T-helper 2 cell (primary cell): Measurements from ENCODE around the gene ARHGEF17.

ENCODE experiments used
- DNase-seq, 5 experiments: peaks; one replicate each; pipeline versions ENCODE4 v3.0.0 to v3.0.0-alpha.2; 2012 to 2022

Gene ARHGEF17

DNA sequence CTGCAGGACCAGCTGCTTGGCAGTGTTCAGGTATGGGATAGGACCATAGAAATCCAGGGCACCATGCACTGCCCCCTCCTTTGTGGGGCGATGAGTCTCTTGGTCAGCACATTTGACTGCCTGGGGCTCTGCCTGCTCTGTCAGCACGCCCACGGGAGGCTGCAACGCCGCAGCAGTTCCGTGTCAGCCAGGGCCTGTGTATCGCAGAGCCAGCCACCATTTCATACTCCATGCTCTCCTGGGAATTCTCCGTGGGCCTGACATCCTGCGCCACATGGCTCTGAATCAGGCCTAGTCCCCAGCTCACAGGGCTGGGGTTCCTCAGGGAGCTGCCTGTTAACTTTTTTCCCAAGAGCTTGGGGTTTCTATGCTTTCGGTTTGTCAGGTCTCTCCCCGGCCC lies 51.3 kb downstream of the ARHGEF17 start:
- no peak for DNase-seq

DNA sequence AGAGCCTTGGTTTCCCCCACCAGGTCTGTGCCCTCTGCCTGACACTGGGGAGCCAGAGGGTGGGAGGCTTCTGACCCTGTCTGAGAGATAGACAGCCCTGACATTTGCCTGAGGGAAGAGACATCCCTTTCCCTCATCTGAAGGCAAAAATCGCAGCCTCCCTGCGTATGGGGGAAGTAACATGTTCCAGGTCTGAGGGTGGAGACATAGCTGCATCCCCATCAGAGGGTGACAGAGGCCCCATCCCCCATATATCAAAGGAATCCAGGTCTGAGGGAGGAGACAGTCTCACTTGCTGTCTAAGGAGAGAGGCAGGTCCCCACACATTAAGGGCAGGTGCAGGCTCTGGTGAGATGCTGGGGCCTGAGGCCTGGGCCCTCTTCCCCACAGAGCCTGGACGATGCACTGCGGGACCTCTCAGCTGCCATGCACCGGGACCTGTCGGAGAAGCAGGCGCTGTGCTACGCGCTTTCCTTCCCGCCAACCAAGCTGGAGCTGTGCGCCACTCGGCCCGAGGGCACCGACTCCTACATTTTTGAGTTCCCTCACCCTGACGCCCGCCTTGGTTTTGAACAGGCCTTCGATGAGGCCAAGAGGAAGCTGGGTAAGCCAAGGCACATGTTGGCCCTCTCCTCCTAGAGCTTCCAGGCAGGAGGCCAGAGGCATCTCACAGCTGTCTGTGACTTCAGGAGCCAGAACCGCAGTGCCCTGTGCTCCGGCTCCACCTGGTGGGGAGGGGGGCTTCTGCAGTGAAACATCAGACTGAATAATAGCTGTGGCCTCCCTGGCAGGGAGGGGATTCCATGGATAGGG lies 52.1 kb downstream of the ARHGEF17 start:
- DNase-seq: peak in 2 of 5 experiments; percentile 22 to 44

DNA sequence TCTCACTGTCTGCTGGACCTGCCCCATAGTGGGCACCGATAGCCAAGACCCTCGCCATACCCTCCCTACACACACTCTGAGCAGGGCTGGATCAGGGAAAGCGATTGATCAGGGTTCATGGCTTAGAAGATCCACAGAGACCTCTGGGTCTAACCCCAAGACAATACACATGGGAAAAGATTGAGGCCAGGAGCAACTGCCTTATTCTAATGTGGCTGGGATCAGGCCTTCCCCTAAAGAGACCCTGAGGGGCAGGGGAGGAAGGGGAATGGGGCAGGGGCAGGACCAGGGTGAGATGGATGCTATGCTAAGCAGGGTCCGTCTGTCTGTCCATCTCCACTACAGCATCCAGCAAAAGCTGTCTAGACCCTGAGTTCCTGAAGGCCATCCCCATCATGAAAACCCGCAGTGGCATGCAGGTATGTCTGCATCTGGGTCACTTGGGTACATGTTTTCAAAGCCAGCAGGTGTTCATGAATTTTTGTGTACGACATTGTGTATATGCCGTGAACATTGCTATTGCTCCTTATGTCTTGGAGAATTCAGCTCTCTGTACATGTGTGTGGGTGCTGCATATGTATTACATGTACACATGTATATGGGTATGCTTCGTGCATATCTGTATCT lies 52.8 kb downstream of the ARHGEF17 start:
- DNase-seq: no peak

DNA sequence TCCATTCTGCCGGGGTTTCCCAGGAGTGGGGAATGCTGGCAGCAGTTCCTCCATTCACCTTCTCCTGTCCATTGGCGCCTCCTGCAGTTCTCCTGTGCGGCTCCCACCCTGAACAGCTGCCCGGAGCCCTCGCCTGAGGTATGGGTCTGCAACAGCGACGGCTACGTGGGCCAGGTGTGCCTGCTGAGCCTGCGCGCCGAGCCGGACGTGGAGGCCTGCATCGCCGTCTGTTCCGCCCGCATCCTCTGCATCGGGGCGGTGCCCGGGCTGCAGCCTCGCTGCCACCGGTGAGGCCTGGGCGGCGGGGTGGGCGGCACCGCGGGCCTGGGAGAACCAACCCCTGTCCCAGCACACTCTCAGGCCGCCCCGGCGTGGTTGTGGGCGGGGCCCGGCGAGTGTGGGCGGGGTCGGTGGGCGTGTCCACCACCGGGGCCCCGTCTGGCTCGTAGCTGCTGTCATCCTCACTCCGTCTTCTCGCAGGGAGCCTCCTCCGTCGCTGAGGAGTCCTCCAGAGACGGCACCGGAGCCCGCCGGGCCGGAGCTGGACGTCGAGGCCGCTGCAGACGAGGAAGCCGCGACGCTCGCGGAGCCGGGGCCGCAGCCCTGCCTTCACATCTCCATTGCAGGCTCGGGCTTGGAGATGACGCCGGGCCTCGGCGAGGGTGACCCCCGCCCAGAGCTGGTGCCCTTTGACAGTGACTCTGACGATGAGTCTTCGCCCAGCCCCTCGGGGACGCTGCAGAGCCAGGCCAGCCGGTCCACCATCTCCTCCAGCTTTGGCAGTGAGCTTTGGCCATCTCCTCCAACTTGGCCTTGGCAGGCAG lies 54.1 kb downstream of the ARHGEF17 start:
- no peak for DNase-seq

DNA sequence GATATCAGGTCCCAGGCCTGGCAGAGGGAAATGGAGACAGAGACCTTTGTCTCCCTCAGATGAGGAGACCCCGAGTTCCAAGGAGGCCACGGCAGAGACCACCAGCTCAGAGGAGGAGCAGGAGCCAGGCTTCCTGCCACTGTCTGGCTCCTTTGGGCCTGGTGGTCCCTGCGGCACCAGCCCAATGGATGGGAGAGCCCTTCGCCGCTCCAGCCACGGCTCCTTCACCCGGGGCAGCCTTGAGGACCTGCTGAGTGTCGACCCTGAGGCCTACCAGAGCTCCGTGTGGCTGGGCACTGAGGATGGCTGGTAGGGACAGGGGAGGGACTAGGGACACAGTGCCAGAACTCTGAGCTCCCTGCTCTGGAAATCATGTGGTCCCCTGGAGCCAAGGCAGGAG lies 55.1 kb downstream of the ARHGEF17 start:
- DNase-seq: no peak

DNA sequence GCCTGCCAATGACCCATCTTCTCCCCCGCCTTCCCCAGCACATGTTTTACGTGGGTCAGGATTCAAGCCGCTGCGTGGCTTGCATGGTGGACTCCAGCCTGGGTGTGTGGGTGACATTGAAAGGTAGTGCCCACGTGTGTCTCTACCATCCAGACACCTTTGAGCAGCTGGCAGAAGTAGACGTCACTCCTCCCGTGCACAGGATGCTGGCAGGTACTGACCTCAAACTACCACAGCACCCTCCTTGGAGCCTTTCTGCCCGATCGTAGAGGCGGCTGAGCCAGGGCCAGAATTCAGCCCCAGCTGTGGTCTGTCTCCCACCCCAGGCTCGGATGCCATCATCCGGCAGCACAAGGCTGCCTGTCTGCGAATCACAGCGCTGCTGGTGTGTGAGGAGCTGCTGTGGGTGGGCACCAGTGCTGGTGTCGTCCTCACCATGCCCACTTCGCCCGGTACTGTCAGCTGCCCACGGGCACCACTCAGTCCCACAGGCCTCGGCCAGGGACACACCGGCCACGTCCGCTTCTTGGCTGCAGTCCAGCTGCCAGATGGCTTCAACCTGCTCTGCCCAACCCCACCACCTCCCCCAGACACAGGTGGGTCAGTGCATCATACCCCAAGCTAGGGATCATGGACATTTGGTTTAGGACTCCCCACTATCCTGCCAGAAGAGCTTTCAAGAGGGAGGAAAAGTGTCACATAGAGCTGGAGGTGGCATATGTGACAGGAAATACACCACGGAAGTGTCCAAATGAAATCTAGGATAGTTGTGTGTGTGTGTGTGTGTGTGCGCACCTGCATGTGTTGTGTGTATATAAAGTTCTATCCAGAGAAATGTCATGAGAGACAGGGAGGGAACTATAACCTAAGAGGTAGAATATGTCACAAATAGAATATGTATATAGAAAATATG lies 57.5 kb downstream of the ARHGEF17 start:
- DNase-seq: peak in 1 of 5 experiments; percentile 58

DNA sequence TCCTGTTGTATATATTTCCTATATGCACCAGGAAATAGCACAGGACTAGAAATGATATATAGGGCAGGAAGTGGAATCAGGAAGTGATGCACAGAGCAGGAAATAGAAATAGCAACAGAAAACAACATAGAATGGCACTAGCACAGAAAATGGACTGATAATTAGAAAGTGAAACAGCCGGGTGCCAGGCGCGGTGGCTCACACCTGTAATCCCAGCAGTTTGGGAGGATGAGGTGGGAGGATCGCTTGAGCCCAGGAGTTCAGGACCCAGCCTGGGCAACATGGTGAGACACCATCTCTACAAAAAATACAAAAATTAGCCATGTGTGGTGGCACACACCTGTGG lies 58.2 kb downstream of the ARHGEF17 start:
- DNase-seq: peak in 2 of 5 experiments; percentile 71 to 81

DNA sequence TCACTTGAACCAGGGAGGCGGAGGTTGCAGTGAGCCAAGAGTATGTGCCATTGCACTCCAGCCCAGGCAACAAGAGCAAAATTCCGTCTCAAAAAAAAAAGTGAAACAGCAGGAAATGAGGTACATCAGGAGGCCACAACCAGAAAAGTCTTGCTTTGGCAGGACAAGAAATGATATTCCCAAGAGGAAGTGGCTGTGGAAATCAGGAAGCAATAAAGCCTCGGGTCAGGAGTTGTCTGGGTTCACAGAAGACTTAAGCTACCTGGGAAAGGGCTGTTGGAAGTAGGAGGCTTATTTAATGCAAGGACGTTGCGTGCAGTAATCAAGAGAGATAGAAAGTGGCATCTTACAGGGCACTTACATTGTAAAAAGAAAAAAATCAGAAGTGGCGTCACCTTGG lies 58.9 kb downstream of the ARHGEF17 start:
- no peak for DNase-seq

DNA sequence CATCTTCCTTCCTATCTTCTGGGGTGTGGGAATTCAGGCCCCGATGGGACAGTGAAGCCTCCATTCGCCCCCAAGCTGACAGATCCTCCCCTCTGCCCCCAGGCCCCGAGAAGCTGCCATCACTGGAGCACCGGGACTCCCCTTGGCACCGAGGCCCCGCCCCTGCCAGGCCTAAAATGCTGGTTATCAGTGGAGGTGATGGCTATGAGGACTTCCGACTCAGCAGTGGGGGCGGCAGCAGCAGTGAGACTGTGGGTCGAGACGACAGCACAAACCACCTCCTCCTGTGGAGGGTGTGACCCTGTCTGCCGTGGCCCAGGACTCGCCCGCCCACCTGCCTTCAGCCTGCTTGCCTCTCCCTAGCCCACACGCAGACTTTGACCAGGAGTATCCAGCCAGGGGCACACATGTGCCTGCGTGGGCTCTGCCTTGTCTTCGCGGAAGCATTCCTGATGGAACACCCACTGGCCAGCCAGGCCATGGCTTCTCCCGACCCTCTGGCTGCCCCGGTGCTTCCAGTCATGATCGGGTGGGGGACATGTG lies 59.5 kb downstream of the ARHGEF17 start:
- DNase-seq: peak in 1 of 5 experiments; percentile 7

DNA sequence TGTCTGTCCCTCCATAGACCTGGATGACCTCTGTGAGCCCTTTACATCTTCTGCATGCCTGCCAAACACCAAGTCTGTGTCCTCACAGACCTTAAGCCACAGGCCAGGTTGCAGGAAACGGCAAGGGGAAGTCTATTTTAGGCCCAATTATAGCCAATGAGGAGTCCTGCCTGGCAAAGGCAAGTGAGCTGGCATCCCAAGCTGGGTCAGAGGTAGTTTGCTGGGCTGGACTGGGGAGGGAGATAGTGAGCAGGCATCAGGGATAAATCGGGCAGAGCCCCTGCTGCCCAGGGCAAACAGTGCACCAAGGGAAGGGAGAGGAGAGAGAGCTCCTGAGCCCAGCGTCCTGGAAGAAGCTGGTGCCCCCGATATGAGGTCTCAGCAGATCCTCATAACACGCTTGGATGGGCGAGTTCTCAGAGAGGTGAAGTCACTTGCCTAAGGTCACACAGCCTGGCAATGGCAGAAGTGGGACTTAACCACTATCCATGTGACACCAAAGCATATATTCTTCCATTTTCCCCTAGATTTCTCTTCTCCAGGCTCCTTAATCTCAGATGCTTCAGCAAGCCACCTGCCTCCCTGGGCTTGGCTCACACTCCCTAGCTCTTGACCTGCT lies 64.4 kb downstream of the ARHGEF17 start:
- no peak for DNase-seq

DNA sequence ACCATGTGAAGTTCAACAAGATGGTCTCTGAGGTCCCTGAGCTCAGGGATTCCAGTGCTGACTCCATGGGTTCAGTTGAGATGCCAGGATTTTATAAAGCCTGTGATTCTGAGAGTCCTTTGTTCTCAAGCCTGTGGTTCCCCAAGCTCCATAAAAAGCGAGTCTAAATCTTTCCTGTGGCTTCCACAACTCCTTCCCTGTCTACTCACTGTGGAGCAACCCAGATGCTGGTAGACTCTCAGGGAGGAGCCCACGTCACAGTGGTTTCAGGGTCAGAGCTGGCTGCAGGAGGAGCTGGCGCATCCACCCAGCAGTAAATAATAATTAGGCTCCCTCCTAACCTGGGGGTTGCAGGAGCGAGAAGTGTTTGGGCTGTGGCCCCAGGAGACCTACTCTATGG lies 66.1 kb downstream of the ARHGEF17 start:
- DNase-seq: no peak

DNA sequence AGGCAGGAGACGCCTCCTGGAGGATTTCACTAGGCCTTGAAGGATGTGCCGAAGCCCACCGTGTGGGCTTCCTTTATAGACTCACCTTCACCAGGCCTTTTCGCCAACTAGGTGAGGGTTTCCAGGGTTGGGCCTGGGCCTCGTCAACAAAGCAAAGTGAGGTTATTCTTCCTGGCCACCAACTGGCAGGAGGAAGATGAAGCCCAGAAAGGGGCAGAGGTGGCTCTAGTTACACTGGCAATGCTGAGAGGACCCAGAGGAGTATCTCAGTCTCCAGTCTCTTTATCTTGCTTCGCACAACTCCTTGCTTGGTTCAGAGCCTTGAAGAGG lies 67.7 kb downstream of the ARHGEF17 start:
- no peak for DNase-seq

DNA sequence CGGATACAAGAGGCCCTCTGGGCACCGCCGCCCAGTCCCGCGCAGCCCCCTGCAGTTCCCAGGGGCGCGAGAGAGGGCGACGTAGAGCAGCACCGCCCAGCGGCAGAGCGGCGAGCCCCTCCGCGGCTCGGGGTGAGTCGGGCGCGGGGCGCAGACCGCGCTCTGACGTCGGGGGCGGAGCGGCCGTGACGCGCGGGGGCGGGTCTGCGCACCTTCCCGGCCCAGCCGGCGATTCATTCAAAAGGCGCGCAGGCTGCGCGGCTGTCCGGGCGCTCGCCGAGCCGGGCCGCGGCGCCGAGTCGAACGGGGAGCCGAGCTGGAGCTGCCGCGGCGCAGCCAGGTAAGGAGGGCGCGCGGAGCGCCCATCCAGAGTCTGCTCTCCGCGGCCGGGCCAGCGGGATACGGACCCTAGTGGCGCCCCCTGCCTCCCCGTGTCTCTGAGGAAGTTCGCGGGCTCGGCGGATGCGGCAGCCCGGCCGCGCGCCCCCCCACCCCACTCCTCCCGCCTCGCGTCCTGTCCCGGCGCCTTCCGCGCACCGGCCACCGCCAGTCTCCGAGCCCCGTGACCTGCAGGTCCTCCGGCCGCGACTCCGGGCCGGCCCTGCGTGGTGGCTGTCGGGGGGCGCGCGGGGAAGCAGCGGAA lies 68.2 kb downstream of the ARHGEF17 start, which contains the start of gene RELT:
Gene RELT, plus strand, starts transcription at position 240 of the 643 bp plus-strand sequence. CDS start 12,738 bp downstream, outside the sequence.
- DNase-seq: peak; percentile 87 to 95 (median 92)

DNA sequence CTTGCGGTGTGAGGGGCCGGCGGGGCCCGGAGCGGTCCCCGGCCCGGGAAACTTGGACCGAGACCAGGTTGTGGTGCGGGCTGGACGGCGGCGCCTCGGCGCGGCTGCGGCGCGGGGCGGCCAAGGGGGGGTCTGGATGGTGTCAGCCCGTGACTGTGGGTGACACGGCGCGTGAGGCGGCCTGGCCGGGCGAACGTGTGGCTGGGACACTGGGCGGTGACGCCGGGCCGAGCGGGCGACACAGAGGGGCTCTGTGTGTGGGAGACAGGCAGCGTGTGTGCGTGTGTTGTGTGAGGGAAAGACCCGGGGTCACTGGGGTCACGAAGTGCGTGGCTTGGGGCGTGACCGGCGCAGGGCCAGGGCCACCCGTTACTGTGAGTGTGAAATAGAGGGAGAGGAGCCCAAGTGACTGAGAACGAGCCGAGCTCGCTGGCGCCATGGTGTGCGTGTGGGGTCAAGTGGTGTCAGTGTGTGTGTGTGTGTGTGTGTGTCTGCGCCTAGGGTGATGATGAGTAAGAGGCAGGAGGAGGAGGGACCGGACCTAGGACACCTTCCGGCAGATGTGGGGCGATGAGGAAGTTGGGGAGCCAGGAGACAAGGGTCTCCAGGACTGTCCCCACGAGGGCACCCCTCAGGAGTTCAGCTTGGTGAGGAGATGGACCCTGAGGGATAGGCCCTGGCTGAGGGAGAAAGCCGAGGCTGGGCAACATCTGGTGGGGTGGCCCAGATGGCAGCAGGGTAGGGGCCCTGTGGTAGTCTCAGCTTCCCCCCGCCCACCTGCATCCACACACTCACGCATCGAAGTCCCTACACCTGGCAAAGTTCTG lies 68.9 kb downstream of the ARHGEF17 start:
- DNase-seq: peak; percentile 31 to 89 (median 53)

DNA sequence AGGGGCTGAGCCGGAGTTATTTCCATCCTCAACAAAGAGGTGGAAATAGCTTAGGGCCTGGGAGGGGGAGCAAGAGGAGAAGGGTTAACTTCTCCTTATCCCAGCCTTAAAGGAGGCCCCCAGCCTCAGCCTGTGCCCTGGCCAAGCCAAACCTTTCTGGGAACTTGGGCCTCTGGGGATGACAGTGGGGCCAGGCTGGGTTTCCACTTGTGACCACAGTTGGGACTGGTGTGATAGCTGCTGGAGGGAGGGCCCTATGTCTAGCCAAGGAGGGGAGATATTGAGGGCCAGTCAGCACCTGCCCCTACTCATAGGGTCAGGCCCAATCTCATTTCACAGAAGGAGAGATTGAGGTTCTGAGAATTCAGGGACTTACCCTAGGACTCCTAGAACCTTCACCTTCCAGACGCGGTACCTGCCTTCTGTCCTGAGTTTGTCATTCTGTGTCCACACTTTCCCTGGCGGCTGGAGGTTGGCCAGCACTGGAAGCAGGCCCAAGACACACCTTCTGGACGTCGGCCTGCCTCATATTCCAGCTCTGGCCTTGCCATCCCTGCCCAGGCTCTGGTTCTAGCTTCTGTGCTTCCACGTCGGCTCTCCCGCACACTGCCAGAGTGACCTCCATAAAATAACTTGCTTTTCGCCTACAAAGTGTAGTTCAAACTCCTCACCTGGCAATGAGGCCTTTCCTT lies 71.3 kb downstream of the ARHGEF17 start:
- no peak for DNase-seq

DNA sequence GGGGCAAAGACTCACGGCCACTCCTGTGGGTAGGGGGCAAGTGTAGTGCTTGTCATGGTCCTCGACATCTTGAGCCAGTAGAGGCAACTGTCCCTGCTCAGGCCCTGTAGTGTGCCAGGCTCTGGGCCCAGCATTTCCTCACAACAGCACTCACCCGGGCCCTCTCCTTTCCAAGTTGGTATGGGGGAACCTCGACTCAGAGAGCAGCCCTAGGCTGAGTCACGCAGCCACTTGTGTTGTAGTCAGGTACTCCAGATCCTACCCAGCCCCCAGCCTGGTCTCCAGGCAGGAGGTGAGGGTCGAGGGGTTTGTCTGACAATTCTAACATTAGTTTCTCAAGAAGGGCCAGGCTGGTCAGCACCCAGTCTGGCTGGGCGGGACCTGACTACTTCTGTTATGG lies 72.3 kb downstream of the ARHGEF17 start:
- DNase-seq: no peak

DNA sequence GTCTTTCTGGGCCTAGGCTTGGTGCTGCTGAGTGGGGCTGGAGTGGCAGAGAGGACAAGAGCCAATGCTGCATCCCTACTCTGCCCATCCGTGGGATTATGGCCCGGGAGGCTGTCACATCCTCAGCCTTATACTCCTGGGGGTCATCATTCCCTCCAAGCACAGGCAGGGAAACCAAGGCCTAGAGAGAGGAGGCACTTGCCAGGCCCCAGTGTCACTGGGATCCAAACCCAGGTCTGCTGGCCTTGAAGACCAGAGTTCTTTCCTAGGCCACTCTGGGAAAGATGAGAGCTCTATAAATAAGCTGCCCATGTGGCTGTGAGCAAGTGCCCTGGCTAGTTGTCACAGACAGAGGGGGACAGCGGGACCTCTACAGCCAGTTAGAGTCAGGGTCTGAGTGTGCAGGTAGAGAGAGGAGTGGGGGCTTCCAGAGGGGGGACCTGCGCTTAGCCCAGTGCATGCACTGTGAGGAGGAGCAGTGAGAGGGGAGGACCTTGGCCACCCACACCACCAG lies 72.9 kb downstream of the ARHGEF17 start:
- DNase-seq: no peak

DNA sequence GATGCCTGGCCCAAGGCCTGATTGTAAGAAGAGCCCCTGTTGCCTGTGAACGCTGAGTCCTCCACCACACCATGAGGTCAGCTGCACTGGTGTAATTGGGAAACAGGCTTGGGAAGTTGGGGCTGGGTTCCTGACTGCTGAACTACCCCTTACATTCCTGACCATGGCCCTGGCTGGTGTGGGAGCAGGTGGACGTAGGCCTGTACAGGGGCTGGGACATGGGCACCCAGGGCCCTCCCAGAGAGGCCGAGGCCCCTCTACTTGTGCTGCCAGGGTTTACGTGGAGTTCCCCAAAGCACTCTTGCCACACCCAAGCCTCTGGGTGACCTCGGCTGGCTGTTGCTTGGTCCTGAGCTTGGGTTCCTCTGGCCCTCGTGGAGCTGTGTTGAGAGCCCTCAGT lies 73.5 kb downstream of the ARHGEF17 start:
- no peak for DNase-seq

DNA sequence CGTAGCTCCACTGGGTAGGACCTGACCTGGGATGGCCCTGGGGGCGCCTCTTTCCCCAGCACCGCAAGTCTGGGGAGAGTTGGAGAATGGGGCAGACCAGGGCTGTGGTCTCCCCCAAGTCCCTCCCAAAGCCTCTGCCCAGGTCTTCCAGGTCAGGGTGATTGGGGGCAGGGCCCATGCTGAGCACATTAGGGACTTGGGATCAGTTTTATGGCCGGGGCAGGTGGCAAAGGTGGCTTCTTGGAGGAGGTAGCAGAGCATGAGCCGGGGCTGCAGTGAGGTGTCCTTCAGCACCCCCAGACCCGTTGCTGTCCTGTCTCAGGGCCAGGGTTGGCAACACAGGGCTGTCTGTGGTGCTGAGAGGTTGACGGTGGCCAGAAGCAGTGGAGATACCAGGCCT lies 74.1 kb downstream of the ARHGEF17 start:
- no peak for DNase-seq
